Measurements from ENCODE around the gene PKIG. TPM values are rescaled to one million over a fixed set of nuclear protein-coding genes. Genes with fewer than 3 reads are reported as not detected.

Gene PKIG
- total and polyA plus RNA-seq, 10 of the 15 experiments (the other 5 are each of a cell fraction or from before 2014, with no cell fraction given), result 5.7 to 82.3 (median 39.7) TPM

- TF ChIP-seq ZBTB11 (CRISPR knock-in tag; IDR thresholded peaks at IDR 0.05) (no peak), ZNF592 (IDR thresholded peaks at IDR 0.05) (no peak)
These were observed 18.4 kb downstream of the PKIG start (continued) for GRCh38 chr20:44600758-44601201.

GRCh38 chr20:44601236-44601671, 18.9 kb downstream of the PKIG start:
- ChIA-PET RAD21 (ENCODE audit: unreplicated experiment) (interaction anchor here (0.8 to 4.0 kb wide), 9 partner anchors 9 to 212 kb away, joined by 3 to 28 read pairs (median 5); partner anchors contain the start of gene TTPAL), POLR2A (interaction anchor here (0.6 to 2.6 kb wide), 4 partner anchors 9 to 25 kb away, joined by 3 to 12 read pairs (median 6); partner anchors contain the start of gene PKIG), CTCF (interaction anchor here (1.0 to 10.5 kb wide), 7 partner anchors 9 to 84 kb away, joined by 3 to 141 read pairs (median 6); no protein-coding TSS in a partner anchor), SMC1A (ENCODE audit: uncharacterized antibody, unreplicated experiment) (interaction anchor here (0.9 to 9.7 kb wide), 7 partner anchors 9 to 81 kb away, joined by 4 to 144 read pairs (median 28); partner anchors contain the start of gene PKIG)
- H3K4me3 ChIP-seq, result no peak overlapping the region
- H3K9ac ChIP-seq (ENCODE audit: control insufficient read depth, insufficient read depth, low read length), result no peak overlapping the region
- H4K20me1 ChIP-seq (ENCODE audit: control insufficient read depth, insufficient read depth), result no peaks in the 10 kb centered on the region
- H3K79me2 ChIP-seq (ENCODE audit: control insufficient read depth, insufficient read depth, low read length), result no peaks in the 10 kb centered on the region
- H3K27me3 ChIP-seq (replicated peaks in 1 of 2; ENCODE audit: control insufficient read depth in 2 of 2, insufficient read depth in 2 of 2, low read length in 1 of 2), result no peaks in the 10 kb centered on the region
- H2AFZ ChIP-seq (ENCODE audit: control insufficient read depth, low read depth, low read length), result no peak overlapping the region
- in situ Hi-C loops (cut with MboI) (loop anchor here (10.0 kb wide), 1 partner anchor 386 kb away; the partner anchor contains the start of gene OSER1), intact Hi-C loops (cut with micrococcal nuclease; ENCODE audit: unreplicated experiment) (no loop called here)
- H3K27ac ChIP-seq (ENCODE audit: control insufficient read depth, insufficient read depth), result no peak overlapping the region
- FAIRE-seq (no peak), DNase-seq (ENCODE audit: low read depth, low spot score) (no peak), ATAC-seq (no peak; the same call in 1 of the 3 replicates)
- no TSS peak for BruUV-seq (replicated peaks)
- no peak overlapping the region for H3K4me2 ChIP-seq (ENCODE audit: control insufficient read depth, insufficient read depth)
- 32% methylated on average over 7 of the region's 7 CpGs for WGBS (ENCODE audit: insufficient coverage, insufficient replicate concordance, low lambda C conversion rate, missing lambda C conversion rate)
- H3K36me3 ChIP-seq (ENCODE audit: control insufficient read depth in 2 of 2, insufficient read depth in 2 of 2, low read length in 1 of 2), result no peaks in the 10 kb centered on the region
- peaks cover 17% of the 10 kb centered on the region for H3K4me1 ChIP-seq (ENCODE audit: control insufficient read depth, insufficient read depth, low read length)
- H3K9me3 ChIP-seq (replicated peaks; ENCODE audit: control insufficient read depth, insufficient read depth, low read length), result no peaks in the 10 kb centered on the region
- TF ChIP-seq SUZ12 (IDR thresholded peaks at IDR 0.05; ENCODE audit: unreplicated experiment), result no peak
- TF ChIP-seq CBX5 (IDR thresholded peaks at IDR 0.05; ENCODE audit: low read depth), result no peak
- TF ChIP-seq IKZF1 (conservative IDR thresholded peaks at IDR 0.05), result no peak
- no peak for TF ChIP-seq TCF3 (IDR thresholded peaks at IDR 0.05; ENCODE audit: borderline replicate concordance, insufficient read depth, low read depth, low read length)
- no peak for TF ChIP-seq SREBF1 (IDR thresholded peaks at IDR 0.05; ENCODE audit: low read length)
- TF ChIP-seq POLR2AphosphoS5 (IDR thresholded peaks at IDR 0.05; ENCODE audit: low read length), result no peak
- TF ChIP-seq FOS (IDR thresholded peaks at IDR 0.05; ENCODE audit: borderline replicate concordance, extremely low read depth, insufficient read length), result no peak
- no peak for TF ChIP-seq PAX8 (IDR thresholded peaks at IDR 0.05)
- TF ChIP-seq POU2F2 (IDR thresholded peaks at IDR 0.05; ENCODE audit: borderline replicate concordance, low read depth, low read length), result no peak
- no peak for TF ChIP-seq SMAD5 (IDR thresholded peaks at IDR 0.05; ENCODE audit: low read depth)
- TF ChIP-seq ASH2L (IDR thresholded peaks at IDR 0.05; ENCODE audit: borderline replicate concordance, low read depth), result no peak
- no peak for TF ChIP-seq ZNF384 (IDR thresholded peaks at IDR 0.05; ENCODE audit: borderline replicate concordance, low read depth, low read length)
- TF ChIP-seq CHD1 (IDR thresholded peaks at IDR 0.05; ENCODE audit: low read depth, low read length), result no peak
